HEK293 (cell line): ENCODE measurements around the gene IMMP2L.

ENCODE experiments used
- CTCF ChIA-PET: fragments of 350-600 bp; formaldehyde crosslinking; extraction: SDS; loops from one replicate; lab custom pipeline; 2021; ENCODE audit warnings: antibody characterized with exemption; lab: Yijun Ruan, JAX
- POLR2A ChIA-PET: fragments of 300-600 bp; formaldehyde crosslinking; extraction: SDS; loops from one replicate; lab custom pipeline; 2020; ENCODE audit warnings: antibody characterized with exemption, inconsistent platforms; lab: Yijun Ruan, JAX
- H3K27ac ChIP-seq: fragments of 200-500 bp; sonication (Bioruptor generic); 2 replicates; pipeline ENCODE4 v1.5.1; 2014; ENCODE audit warnings: low read depth, low read length, control low read depth, inconsistent platforms; ENCODE audit errors: extremely low read depth
- H3K36me3 ChIP-seq, 2 experiments: fragments of 200-500 bp in 1 of 2; sonication (Bioruptor generic) in 1 of 2; 1 replicate in 1 of 2; 2 replicates in 1 of 2; pipeline ENCODE4 v1.5.1; 2014 to 2017; ENCODE audit warnings: inconsistent platforms in 2 of 2, low read length in 2 of 2; ENCODE audit not compliant: control insufficient read depth in 2 of 2, insufficient read depth in 1 of 2
- H3K4me1 ChIP-seq: fragments of 200-500 bp; sonication (Bioruptor generic); 2 replicates; pipeline ENCODE4 v1.5.1; 2014; ENCODE audit warnings: mild to moderate bottlenecking, low read length, inconsistent platforms; ENCODE audit not compliant: control insufficient read depth, insufficient read depth
- H3K4me3 ChIP-seq: 2 replicates; pipeline ENCODE4 v1.5.1; 2011; ENCODE audit warnings: low read depth, mild to moderate bottlenecking, control low read depth, low read length, moderate library complexity
- H3K9me3 ChIP-seq: fragments of 200-500 bp; sonication (Bioruptor generic); 2 replicates; pipeline ENCODE4 v1.5.1; 2014; ENCODE audit warnings: low read depth, low read length, inconsistent platforms; ENCODE audit not compliant: control insufficient read depth, insufficient read depth
- HOXC10 ChIP-seq: sonication (generic); formaldehyde crosslinking; IDR thresholded peaks from 2 replicates; pipeline ENCODE4 v1.8.1; 2023; ENCODE audit warnings: mild to moderate bottlenecking, missing genetic modification reagents
- INSM2 ChIP-seq: fragments of 450-650 bp; formaldehyde crosslinking; IDR thresholded peaks from 2 replicates; pipeline ENCODE4 v1.5.1; 2016; ENCODE audit warnings: missing biosample characterization, missing genetic modification characterization
- MEIS1 ChIP-seq: sonication (generic); formaldehyde crosslinking; IDR thresholded peaks from 2 replicates; pipeline ENCODE4 v1.8.1; 2022; ENCODE audit warnings: missing genetic modification reagents, mild to moderate bottlenecking, borderline replicate concordance
- SP7 ChIP-seq: fragments of 450-650 bp; formaldehyde crosslinking; IDR thresholded peaks from 2 replicates; pipeline ENCODE4 v1.5.1; 2016; ENCODE audit warnings: missing biosample characterization, missing genetic modification characterization
- TCF7L2 ChIP-seq: IDR thresholded peaks from 2 replicates; pipeline ENCODE4 v1.6.1; 2011; ENCODE audit warnings: low read depth, mild to moderate bottlenecking, inconsistent platforms, low read length, moderate library complexity, borderline replicate concordance
- ZFP37 ChIP-seq: fragments of 450-650 bp; formaldehyde crosslinking; IDR thresholded peaks from 2 replicates; pipeline ENCODE4 v1.5.1; 2016; ENCODE audit warnings: missing biosample characterization, missing genetic modification characterization
- ZFP69B ChIP-seq: fragments of 450-650 bp; formaldehyde crosslinking; IDR thresholded peaks from 2 replicates; pipeline ENCODE4 v1.5.1; 2016; ENCODE audit warnings: missing biosample characterization, missing genetic modification characterization
- ZNF202 ChIP-seq: fragments of 450-650 bp; formaldehyde crosslinking; IDR thresholded peaks from 2 replicates; pipeline ENCODE4 v1.5.1; 2016; ENCODE audit warnings: missing biosample characterization, missing genetic modification characterization, borderline replicate concordance
- ZNF214 ChIP-seq: fragments of 450-650 bp; formaldehyde crosslinking; IDR thresholded peaks from 2 replicates; pipeline ENCODE4 v1.5.1; 2017; ENCODE audit warnings: missing biosample characterization, mild to moderate bottlenecking, missing genetic modification characterization, borderline replicate concordance
- ZNF223 ChIP-seq: fragments of 450-650 bp; formaldehyde crosslinking; IDR thresholded peaks from 2 replicates; pipeline ENCODE4 v1.5.1; 2016; ENCODE audit warnings: missing biosample characterization, missing genetic modification characterization
- ZNF248 ChIP-seq: fragments of 450-650 bp; formaldehyde crosslinking; IDR thresholded peaks from 2 replicates; pipeline ENCODE4 v1.5.1; 2017; ENCODE audit warnings: missing biosample characterization, missing genetic modification characterization
- ZNF362 ChIP-seq: fragments of 450-650 bp; formaldehyde crosslinking; IDR thresholded peaks from 2 replicates; pipeline ENCODE4 v1.5.1; 2016; ENCODE audit warnings: missing biosample characterization, missing genetic modification characterization
- ZNF510 ChIP-seq: fragments of 450-650 bp; formaldehyde crosslinking; IDR thresholded peaks from 2 replicates; pipeline ENCODE4 v1.5.1; 2018; ENCODE audit warnings: mild to moderate bottlenecking, missing genetic modification characterization, missing biosample characterization; ENCODE audit not compliant: insufficient replicate concordance
- ZNF600 ChIP-seq: fragments of 450-650 bp; formaldehyde crosslinking; IDR thresholded peaks from 2 replicates; pipeline ENCODE4 v1.5.1; 2016; ENCODE audit warnings: missing biosample characterization, missing genetic modification characterization
- ZNF645 ChIP-seq: fragments of 450-650 bp; formaldehyde crosslinking; IDR thresholded peaks from 2 replicates; pipeline ENCODE4; 2016; ENCODE audit warnings: missing biosample characterization, missing genetic modification characterization
- ZNF76 ChIP-seq: fragments of 450-650 bp; formaldehyde crosslinking; IDR thresholded peaks from 2 replicates; pipeline ENCODE4; 2016; ENCODE audit warnings: low read depth, missing biosample characterization, missing genetic modification characterization, borderline replicate concordance
- ZNF785 ChIP-seq: fragments of 450-650 bp; formaldehyde crosslinking; IDR thresholded peaks from 2 replicates; pipeline ENCODE4 v1.5.1; 2016; ENCODE audit warnings: missing biosample characterization, missing genetic modification characterization
- ZSCAN23 ChIP-seq: fragments of 450-650 bp; formaldehyde crosslinking; IDR thresholded peaks from 2 replicates; pipeline ENCODE4 v1.5.1; 2016; ENCODE audit warnings: missing biosample characterization, missing genetic modification characterization
- ZXDB ChIP-seq: fragments of 450-650 bp; formaldehyde crosslinking; IDR thresholded peaks from 2 replicates; pipeline ENCODE4 v1.5.1; 2016; ENCODE audit warnings: missing biosample characterization, missing genetic modification characterization
- TF ChIP-seq, protein P1 (sequence below): fragments of 450-650 bp; formaldehyde crosslinking; IDR thresholded peaks from 2 replicates; pipeline ENCODE4 v1.5.1; 2016; ENCODE audit warnings: missing biosample characterization, missing genetic modification characterization

Gene IMMP2L

GRCh38 chr7:111077001-111077400 lies 485.3 kb downstream of the IMMP2L start:
- CTCF ChIA-PET = interaction anchor here (0.6 kb wide), 1 partner anchor 10 kb away, joined by 3 read pairs; no protein-coding TSS in a partner anchor
- no peak overlapping the region for H3K4me3 ChIP-seq
- no peaks in the 10 kb centered on the region for H3K9me3 ChIP-seq
- H3K27ac ChIP-seq = no peak overlapping the region
- H3K36me3 ChIP-seq = no peaks in the 10 kb centered on the region
- TF ChIP-seq HOXC10 (no peak), ZFP69B (tag by site-specific recombination) (no peak), ZNF510 (tag by site-specific recombination) (no peak), INSM2 (tag by site-specific recombination) (no peak), ZFP37 (tag by site-specific recombination) (no peak), ZNF214 (no peak), ZXDB (tag by site-specific recombination) (no peak)
- TF ChIP-seq, all 188 proteins: peak for 0
- POLR2A ChIA-PET = no interaction called here
- no peaks in the 10 kb centered on the region for H3K4me1 ChIP-seq

- H3K9me3 ChIP-seq = no peaks in the 10 kb centered on the region
- H3K36me3 ChIP-seq = no peaks in the 10 kb centered on the region
- TF ChIP-seq ZNF223 = no peak
- TF ChIP-seq SP7 (tag by site-specific recombination) = no peak
- TF ChIP-seq MEIS1 (CRISPR knock-in tag) = no peak
- TF ChIP-seq ZNF362 (tag by site-specific recombination) = no peak
- no peaks in the 10 kb centered on the region for H3K4me1 ChIP-seq
- no peak overlapping the region for H3K27ac ChIP-seq
- POLR2A ChIA-PET = no interaction called here
- H3K4me3 ChIP-seq = no peak overlapping the region
- CTCF ChIA-PET = interaction anchor here (0.6 to 0.7 kb wide), 2 partner anchors 52 to 71 kb away, joined by 3 read pairs; no protein-coding TSS in a partner anchor
These were observed 486.1 kb downstream of the IMMP2L start for GRCh38 chr7:111076205-111076604.

- POLR2A ChIA-PET = no interaction called here
- no peaks in the 10 kb centered on the region for H3K4me1 ChIP-seq
- no peaks in the 10 kb centered on the region for H3K36me3 ChIP-seq
- H3K27ac ChIP-seq = no peak overlapping the region
- H3K4me3 ChIP-seq = no peak overlapping the region
- TF ChIP-seq INSM2 (tag by site-specific recombination) = no peak
- no peak for TF ChIP-seq ZNF600 (tag by site-specific recombination)
- TF ChIP-seq TCF7L2 = no peak
- TF ChIP-seq ZNF202 = no peak
- no peak for TF ChIP-seq ZSCAN23
- no peak for TF ChIP-seq ZNF645 (tag by site-specific recombination)
- no peak for TF ChIP-seq ZNF248 (tag by site-specific recombination)
- TF ChIP-seq, protein P1, sequence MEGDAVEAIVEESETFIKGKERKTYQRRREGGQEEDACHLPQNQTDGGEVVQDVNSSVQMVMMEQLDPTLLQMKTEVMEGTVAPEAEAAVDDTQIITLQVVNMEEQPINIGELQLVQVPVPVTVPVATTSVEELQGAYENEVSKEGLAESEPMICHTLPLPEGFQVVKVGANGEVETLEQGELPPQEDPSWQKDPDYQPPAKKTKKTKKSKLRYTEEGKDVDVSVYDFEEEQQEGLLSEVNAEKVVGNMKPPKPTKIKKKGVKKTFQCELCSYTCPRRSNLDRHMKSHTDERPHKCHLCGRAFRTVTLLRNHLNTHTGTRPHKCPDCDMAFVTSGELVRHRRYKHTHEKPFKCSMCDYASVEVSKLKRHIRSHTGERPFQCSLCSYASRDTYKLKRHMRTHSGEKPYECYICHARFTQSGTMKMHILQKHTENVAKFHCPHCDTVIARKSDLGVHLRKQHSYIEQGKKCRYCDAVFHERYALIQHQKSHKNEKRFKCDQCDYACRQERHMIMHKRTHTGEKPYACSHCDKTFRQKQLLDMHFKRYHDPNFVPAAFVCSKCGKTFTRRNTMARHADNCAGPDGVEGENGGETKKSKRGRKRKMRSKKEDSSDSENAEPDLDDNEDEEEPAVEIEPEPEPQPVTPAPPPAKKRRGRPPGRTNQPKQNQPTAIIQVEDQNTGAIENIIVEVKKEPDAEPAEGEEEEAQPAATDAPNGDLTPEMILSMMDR (tag by site-specific recombination) = no peak
- TF ChIP-seq ZNF76 (tag by site-specific recombination) = no peak
- no peak for TF ChIP-seq ZNF785 (tag by site-specific recombination)
- TF ChIP-seq, all 188 proteins: peak for 0
- CTCF ChIA-PET = interaction anchor here (0.6 kb wide), 1 partner anchor 52 kb away, joined by 3 read pairs; no protein-coding TSS in a partner anchor
- H3K9me3 ChIP-seq = no peaks in the 10 kb centered on the region
These were observed 486.8 kb downstream of the IMMP2L start for GRCh38 chr7:111075498-111075897.
